HFF-Myc (cell line): Measurements from ENCODE around the gene RAB29.

Experiments
- DNase-seq: peaks from one replicate; pipeline ENCODE4 v3.0.0-alpha.2; 2011; ENCODE audit warnings: low read depth; ENCODE audit errors: extremely low read depth
- H3K4me3 ChIP-seq: replicated peaks from 2 replicates; pipeline ENCODE4 v1.5.1; 2011; ENCODE audit warnings: low read depth, mild to moderate bottlenecking, control low read depth, low read length
- TF ChIP-seq, protein P1 (sequence below): IDR thresholded peaks from 2 replicates; pipeline ENCODE4 v1.5.1; 2012; ENCODE audit warnings: mild to moderate bottlenecking, low read depth, low read length, control low read depth; ENCODE audit errors: missing control alignments

The RAB29 gene

DNA sequence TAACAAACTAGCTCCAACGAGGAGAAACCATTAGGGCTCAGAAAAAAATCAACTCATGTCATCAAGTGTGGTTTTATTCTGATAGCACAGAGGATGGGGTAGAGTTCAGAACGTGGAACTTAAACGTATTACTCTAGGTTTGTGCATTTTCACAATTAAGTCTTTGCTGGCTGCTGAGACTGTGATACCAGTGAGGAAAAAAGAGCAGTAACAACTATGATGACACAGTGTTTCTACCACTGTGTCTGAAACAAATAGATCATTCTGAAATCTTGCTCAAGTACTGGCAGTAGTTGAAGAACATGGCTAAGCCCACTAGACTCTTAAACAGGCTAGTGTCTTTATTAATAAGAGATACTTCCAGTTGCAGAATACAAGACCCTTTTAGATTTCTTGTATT, 56.3 kb downstream of the RAB29 start:
- TF ChIP-seq, protein P1, sequence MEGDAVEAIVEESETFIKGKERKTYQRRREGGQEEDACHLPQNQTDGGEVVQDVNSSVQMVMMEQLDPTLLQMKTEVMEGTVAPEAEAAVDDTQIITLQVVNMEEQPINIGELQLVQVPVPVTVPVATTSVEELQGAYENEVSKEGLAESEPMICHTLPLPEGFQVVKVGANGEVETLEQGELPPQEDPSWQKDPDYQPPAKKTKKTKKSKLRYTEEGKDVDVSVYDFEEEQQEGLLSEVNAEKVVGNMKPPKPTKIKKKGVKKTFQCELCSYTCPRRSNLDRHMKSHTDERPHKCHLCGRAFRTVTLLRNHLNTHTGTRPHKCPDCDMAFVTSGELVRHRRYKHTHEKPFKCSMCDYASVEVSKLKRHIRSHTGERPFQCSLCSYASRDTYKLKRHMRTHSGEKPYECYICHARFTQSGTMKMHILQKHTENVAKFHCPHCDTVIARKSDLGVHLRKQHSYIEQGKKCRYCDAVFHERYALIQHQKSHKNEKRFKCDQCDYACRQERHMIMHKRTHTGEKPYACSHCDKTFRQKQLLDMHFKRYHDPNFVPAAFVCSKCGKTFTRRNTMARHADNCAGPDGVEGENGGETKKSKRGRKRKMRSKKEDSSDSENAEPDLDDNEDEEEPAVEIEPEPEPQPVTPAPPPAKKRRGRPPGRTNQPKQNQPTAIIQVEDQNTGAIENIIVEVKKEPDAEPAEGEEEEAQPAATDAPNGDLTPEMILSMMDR: no peak
- no peak overlapping the region for H3K4me3 ChIP-seq
- DNase-seq: no peak
